Testis (tissue), 2 donors: ENCODE measurements around the gene SGPL1.

Source experiments
- CTCF ChIP-seq, 3 experiments: fragments of 450-650 bp in 2 of 3; fragments of 200-600 bp in 1 of 3; sonication (generic) in 1 of 3; IDR thresholded peaks; one replicate each; pipeline ENCODE4 v1.5.1; 2016 to 2019; ENCODE audit warnings: antibody characterized with exemption in 3 of 3, mild to moderate bottlenecking in 2 of 3, moderate library complexity in 1 of 3
- POLR2A ChIP-seq: fragments of 450-650 bp; IDR thresholded peaks from one replicate; pipeline ENCODE4 v1.6.1; 2017; ENCODE audit warnings: antibody characterized with exemption, mild to moderate bottlenecking, moderate library complexity

- TF ChIP-seq CTCF (IDR thresholded peaks at IDR 0.05) (no peak), POLR2A (no peak)
Observed at GRCh38 chr10:70893227-70894006, 77.7 kb downstream of the SGPL1 start.
